GM10248 (cell line): ENCODE data around the gene HK1.
"Not testable (repeated sequence)": the region's sequence is repeated elsewhere in the genome, so short reads cannot be mapped to it uniquely, and the experiment has no call there.

Experiments
- CTCF ChIA-PET: fragments of 300-600 bp; sonication (Branson Sonifier 250); formaldehyde crosslinking; extraction: SDS; loops from one replicate; lab custom pipeline; 2021; ENCODE audit warnings: antibody characterized with exemption; lab: Yijun Ruan, JAX
- POLR2A ChIA-PET: fragments of 350-650 bp; sonication (Branson Sonifier 250); formaldehyde crosslinking; extraction: SDS; loops from one replicate; lab custom pipeline; 2020; ENCODE audit warnings: antibody characterized with exemption; lab: Yijun Ruan, JAX
- DNase-seq: peaks from one replicate; pipeline ENCODE4 v3.0.0; 2012; ENCODE audit errors: extremely low spot score
- TF ChIP-seq, protein P1 (sequence below): IDR thresholded peaks from 2 replicates; pipeline ENCODE4 v1.5.1; 2012; ENCODE audit warnings: mild to moderate bottlenecking, low read depth; ENCODE audit errors: extremely low read depth, missing control alignments, control extremely low read depth

HK1 gene

GRCh38 chr10:69276503-69276902, 1.8 kb upstream of the HK1 start:
- TF ChIP-seq, protein P1, sequence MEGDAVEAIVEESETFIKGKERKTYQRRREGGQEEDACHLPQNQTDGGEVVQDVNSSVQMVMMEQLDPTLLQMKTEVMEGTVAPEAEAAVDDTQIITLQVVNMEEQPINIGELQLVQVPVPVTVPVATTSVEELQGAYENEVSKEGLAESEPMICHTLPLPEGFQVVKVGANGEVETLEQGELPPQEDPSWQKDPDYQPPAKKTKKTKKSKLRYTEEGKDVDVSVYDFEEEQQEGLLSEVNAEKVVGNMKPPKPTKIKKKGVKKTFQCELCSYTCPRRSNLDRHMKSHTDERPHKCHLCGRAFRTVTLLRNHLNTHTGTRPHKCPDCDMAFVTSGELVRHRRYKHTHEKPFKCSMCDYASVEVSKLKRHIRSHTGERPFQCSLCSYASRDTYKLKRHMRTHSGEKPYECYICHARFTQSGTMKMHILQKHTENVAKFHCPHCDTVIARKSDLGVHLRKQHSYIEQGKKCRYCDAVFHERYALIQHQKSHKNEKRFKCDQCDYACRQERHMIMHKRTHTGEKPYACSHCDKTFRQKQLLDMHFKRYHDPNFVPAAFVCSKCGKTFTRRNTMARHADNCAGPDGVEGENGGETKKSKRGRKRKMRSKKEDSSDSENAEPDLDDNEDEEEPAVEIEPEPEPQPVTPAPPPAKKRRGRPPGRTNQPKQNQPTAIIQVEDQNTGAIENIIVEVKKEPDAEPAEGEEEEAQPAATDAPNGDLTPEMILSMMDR, result no peak
- no peak for DNase-seq
- ChIA-PET POLR2A (no interaction called here), CTCF (no interaction called here)

DNA sequence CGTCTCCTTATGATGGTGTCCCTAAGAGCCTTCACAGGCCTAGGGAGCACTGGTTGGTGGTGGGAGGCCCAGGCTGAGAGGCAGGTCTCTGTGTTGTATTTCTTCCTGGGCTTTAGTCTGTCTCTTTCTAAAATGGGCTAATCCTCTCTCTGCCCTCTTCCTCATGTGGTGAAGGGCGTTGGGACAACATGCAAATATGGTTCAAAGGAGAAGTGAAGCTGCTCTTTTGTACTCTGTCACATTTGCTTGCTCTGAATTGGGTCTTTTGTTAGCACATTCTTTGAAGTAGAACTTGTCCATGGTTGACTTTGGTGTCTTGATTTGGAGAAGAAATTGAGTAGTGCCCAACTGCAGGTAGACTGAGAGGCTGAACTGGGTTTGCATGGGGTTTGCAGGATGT, 814 bp downstream of the HK1 start:
- ChIA-PET POLR2A (no interaction called here), CTCF (interaction anchor here (1.7 to 2.3 kb wide), 3 partner anchors 10 to 129 kb away, joined by 5 to 6 read pairs (median 6); no protein-coding TSS in a partner anchor)
- TF ChIP-seq, protein P1, result no peak
- DNase-seq, result no peak

DNA sequence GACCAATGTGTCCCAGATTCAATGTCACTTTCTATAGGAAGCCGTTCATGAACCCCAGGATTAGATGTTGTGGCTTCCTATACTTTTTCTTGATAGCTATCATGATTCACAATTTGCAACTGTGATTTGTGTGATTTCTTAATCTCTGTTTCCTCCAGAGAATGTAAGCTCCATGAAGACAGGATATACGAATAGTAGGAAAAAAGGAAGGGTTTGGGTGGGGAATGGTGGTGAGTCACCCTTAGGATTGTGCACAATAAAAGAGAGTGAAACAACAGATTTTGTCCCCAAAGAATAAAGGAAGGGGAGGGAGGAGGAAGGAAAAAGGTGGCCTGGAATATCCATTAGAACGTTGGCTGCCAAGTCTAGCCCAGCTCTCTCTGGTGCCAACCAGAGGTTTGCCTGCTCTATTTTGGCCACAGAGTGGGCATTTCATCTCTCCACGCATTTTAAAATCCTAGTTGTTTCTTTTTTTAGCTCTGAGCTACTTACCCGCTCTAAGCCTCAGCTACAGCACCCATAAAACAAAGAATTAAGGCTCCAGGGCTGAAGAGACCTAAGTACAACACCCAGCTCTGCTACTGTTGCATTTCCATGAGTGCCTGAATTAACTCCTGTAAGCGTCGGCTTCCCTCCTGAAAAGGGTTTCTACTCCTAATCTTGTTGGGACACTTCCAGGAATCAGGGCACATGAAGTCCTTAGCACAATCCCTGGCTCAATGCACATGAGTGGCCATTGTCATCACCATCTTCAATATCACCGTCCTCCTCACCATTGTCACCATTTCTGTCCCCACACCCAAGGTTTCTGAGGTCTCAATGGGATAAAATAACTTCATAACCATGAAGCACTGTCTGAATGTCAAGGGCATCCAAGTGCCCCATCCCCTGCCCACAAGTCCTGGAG, 3.5 kb downstream of the HK1 start:
- CTCF ChIA-PET, result interaction anchor here (0.8 to 1.4 kb wide), 3 partner anchors 10 to 29 kb away, joined by 3 to 5 read pairs (median 3); no protein-coding TSS in a partner anchor
- POLR2A ChIA-PET, result no interaction called here
- TF ChIP-seq, protein P1, result no peak
- no peak for DNase-seq

GRCh38 chr10:69284402-69284801, 6.1 kb downstream of the HK1 start:
- POLR2A ChIA-PET, DNase-seq: not testable (repeated sequence)
- CTCF ChIA-PET, result interaction anchor here (1.3 to 1.4 kb wide), 2 partner anchors 10 to 120 kb away, joined by 3 read pairs; no protein-coding TSS in a partner anchor

- POLR2A ChIA-PET, result no interaction called here
- DNase-seq, result no peak
- CTCF ChIA-PET, result interaction anchor here (0.9 kb wide), 1 partner anchor 19 kb away, joined by 3 read pairs; no protein-coding TSS in a partner anchor
- TF ChIP-seq, protein P1, result no peak
Measured at GRCh38 chr10:69285699-69286098, 7.4 kb downstream of the HK1 start.

DNA sequence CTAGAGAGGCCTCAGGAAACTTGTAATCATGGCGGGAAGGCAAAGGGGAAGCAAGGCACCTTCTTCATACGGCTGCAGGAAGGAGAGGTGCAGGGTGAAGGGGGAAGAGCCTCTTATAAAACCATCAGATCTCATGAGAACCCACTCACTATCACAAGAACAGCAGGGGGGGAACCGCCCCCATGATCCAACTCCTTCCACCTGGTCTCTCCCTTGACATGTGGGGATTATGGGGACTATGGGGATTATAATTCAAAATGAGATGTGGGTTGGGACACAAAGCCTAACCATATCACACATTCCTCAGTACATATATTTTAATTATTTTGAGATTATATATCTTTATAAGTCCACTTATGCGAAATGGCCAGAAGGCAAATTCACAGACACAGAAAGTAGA, 8.9 kb downstream of the HK1 start:
- TF ChIP-seq, protein P1, result no peak
- POLR2A ChIA-PET, result no interaction called here
- DNase-seq, result no peak
- CTCF ChIA-PET, result interaction anchor here (1.2 kb wide), 1 partner anchor 9 kb away, joined by 3 read pairs; the partner anchor contains the start of gene HK1

GRCh38 chr10:69290993-69291392, 12.7 kb downstream of the HK1 start:
- TF ChIP-seq, protein P1, result no peak
- CTCF ChIA-PET, result interaction anchor here (1.3 to 2.0 kb wide), 4 partner anchors 10 to 30 kb away, joined by 3 to 5 read pairs (median 4); partner anchors contain the start of gene HK1
- no peak for DNase-seq
- POLR2A ChIA-PET, result no interaction called here
